T47D (cell line): ENCODE data around the gene KCTD16.

Experiments used
- DNase-seq, 2 experiments: peaks; one replicate each; pipeline versions ENCODE4 v3.0.0 to v3.0.0-alpha.2; 2011 to 2012; ENCODE audit warnings: low read depth in 1 of 2, low spot score in 1 of 2
- JUND ChIP-seq: IDR thresholded peaks from 2 replicates; pipeline ENCODE4 v1.6.1; 2012; ENCODE audit warnings: low read depth
- in situ Hi-C: cut with HindIII; loops from 2 replicates; pipeline ENCODE4 v1.10.0; 2016; ENCODE audit warnings: low sequenced_read_pairs, low pct_unique_long_range_greater_than_20kb

KCTD16 gene

DNA sequence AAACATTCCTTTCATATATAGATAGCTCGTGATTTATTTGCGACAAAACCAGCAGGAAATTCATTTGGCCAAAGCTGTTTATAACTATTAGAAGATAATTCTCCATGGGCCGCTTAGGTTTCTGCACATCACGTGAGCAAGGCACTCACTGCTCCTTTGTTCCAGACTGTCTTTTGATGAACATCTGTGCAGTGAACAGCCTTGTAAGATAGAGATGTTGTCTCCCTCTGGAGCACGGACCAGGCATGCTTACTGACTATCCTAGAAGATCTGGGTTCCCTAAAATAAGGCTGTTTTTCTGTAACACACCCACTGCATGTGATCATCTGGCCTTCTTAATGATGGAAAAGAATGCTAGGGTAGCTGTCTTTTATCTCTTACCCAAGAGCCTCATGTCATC lies 31.1 kb upstream of the KCTD16 start:
- in situ Hi-C loops = no loop called here
- TF ChIP-seq JUND = no peak
- no peak for DNase-seq

- in situ Hi-C loops = no loop called here
- DNase-seq = no peak
- TF ChIP-seq JUND = no peak
Observed at GRCh38 chr5:144141585-144141984, 29.1 kb upstream of the KCTD16 start.

DNA sequence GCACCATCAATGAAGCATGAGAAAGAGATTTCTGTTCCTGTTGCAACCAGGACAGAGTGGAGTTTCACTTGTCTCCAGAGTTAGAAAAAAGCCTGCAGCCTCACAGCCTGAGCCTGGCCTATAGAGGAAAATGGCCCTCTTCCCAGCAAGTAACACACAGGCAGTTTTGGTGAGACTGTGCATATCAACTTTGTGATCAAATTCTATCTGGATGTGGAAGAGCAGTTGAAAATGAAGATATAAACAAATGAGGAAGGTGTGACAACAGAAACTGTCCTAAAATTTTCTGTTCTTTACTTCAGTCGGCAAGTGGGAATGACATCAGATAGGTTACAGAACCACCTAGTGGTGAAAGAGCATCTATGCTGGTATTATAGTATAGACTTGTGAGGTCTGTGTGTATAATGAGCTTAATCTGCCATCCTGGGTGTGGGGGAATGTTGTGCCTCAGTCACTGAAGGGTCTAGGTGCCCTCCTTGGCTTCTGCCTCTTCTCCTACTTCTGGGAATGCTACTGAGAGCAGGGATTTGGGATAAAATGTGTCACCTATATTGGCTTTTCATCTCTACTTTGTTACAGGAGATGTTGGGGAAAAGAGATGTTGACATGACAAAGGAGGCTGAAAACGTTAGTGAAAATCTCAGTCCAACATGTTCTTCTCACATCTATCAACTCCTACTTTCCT lies 28.4 kb upstream of the KCTD16 start:
- in situ Hi-C loops = no loop called here
- peak; percentile 42 to 79 for DNase-seq
- TF ChIP-seq JUND = no peak

DNA sequence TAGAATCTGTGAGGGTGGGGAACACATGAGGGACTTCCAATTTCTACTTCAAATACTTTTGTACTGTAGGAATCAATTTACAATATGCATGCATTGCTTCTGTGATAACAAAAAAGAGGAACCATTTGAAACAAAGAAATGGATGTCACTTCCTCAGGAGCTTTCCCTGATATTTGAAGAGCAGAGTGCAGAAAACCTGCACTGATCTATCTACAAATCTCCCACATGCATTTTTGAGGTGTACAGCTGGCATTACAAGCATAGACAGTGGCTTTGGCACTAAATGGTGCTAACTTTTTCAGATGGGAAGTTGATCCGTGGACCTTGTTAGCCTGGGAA lies 27.9 kb upstream of the KCTD16 start:
- no peak for DNase-seq
- in situ Hi-C loops = no loop called here
- no peak for TF ChIP-seq JUND

DNA sequence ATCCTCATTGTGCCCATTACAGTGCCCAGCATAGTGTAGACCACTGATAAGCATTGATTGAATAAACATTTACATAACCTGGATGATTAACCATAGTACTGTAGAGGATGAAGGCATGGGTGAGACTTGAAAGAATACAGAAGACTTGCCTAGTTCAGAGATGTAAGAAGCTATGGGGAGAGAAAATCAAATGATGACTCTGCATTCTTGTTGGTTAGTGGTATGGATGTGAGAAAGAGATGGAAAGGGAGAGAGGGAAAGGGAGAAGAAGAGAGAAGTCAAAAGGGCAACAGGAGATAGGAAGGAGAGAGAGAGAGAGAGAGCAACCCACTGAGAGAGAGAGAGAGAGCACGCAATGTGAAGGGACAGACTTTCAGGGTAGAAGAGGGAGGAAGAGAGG lies 27.0 kb upstream of the KCTD16 start:
- in situ Hi-C loops = no loop called here
- TF ChIP-seq JUND = no peak
- no peak for DNase-seq

DNA sequence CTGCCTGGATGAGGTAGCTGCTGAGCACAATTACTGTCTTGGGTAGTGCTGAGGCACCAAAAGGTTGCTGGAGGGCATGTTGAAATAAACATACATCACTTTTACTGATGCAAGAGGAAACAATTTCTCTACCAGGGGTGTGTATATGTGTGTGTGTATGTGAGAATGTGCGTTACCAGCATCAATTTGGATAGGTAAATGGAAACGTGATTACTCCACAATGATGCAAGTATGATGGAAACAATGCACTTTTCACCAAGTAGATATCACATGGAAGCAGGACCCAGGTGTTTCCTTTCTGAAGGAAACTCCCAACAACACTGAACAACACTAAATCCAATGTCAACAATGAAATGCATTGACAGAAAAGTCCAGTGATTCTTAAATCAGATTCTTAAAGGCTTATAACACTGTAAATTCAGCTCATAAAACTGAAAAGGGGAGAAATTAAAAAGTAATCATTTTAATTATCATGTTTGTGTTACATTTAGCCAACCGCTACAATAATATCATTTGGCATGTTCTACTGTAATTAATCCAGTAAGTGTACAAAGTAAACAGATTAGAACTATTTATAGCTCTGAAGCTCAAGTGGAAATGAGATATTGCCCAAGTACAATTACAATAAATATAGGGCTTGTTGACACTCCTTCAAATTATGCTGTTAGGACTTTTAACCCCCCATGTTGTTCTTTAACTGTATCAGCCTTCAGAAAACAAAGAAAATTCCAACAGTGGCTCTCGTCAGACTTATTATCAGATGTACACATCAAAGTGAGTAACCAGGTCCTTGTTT lies 25.5 kb upstream of the KCTD16 start:
- TF ChIP-seq JUND = no peak
- in situ Hi-C loops = no loop called here
- no peak for DNase-seq

DNA sequence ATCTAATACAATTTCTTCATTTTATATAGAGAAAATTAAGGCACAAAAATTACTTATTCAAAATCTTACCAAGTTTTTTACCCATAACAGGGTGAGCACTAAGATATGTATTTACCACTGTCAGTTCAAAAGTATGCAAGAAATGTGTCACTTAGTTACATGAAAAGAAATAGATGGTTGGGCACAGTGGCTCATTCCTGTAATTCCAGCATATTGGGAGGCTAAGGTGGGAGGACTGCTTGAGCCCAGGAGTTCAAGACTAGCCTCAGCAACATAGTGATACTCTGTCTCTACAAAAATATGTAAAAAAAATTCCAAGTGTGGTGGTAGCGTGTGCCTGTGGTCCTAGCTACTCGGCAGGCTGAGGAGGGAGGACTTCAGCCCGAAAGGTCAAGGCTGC lies 19.6 kb upstream of the KCTD16 start:
- TF ChIP-seq JUND = no peak
- no peak for DNase-seq
- in situ Hi-C loops = no loop called here

- no peak for DNase-seq
- in situ Hi-C loops = no loop called here
- TF ChIP-seq JUND = 0 out of 2 replicates have a peak, but pooled peaks have one; percentile 10
Observed at GRCh38 chr5:144156767-144157171, 13.9 kb upstream of the KCTD16 start.

GRCh38 chr5:144162686-144163085 lies 8.0 kb upstream of the KCTD16 start:
- TF ChIP-seq JUND = no peak
- DNase-seq = no peak
- in situ Hi-C loops = no loop called here

- in situ Hi-C loops = no loop called here
- no peak for TF ChIP-seq JUND
- DNase-seq = no peak
Observed at GRCh38 chr5:144166696-144167095, 4.0 kb upstream of the KCTD16 start.

GRCh38 chr5:144167998-144168397 lies 2.7 kb upstream of the KCTD16 start:
- no peak for DNase-seq
- no peak for TF ChIP-seq JUND
- in situ Hi-C loops = no loop called here

GRCh38 chr5:144169904-144170275 lies 783 bp upstream of the KCTD16 start:
- in situ Hi-C loops = no loop called here
- no peak for TF ChIP-seq JUND
- no peak for DNase-seq

GRCh38 chr5:144173766-144174165 lies 3.1 kb downstream of the KCTD16 start:
- TF ChIP-seq JUND = no peak
- in situ Hi-C loops = no loop called here
- no peak for DNase-seq
